Panc1 (cell line): ENCODE measurements around the gene MAFG.

Experiments
- POLR2AphosphoS5 ChIP-seq: IDR thresholded peaks from 2 replicates; pipeline ENCODE4 v1.6.1; 2012; ENCODE audit warnings: mild to moderate bottlenecking, low read depth, low read length, moderate library complexity
- TF ChIP-seq, protein P1 (sequence below): fragments of 450-650 bp; IDR thresholded peaks from 2 replicates; pipeline ENCODE4 v1.5.1; 2017; ENCODE audit warnings: mild to moderate bottlenecking

GRCh38 chr17:81967533-81968395 lies 40.2 kb upstream of the MAFG start:
- TF ChIP-seq POLR2AphosphoS5 = no peak
- TF ChIP-seq, protein P1, sequence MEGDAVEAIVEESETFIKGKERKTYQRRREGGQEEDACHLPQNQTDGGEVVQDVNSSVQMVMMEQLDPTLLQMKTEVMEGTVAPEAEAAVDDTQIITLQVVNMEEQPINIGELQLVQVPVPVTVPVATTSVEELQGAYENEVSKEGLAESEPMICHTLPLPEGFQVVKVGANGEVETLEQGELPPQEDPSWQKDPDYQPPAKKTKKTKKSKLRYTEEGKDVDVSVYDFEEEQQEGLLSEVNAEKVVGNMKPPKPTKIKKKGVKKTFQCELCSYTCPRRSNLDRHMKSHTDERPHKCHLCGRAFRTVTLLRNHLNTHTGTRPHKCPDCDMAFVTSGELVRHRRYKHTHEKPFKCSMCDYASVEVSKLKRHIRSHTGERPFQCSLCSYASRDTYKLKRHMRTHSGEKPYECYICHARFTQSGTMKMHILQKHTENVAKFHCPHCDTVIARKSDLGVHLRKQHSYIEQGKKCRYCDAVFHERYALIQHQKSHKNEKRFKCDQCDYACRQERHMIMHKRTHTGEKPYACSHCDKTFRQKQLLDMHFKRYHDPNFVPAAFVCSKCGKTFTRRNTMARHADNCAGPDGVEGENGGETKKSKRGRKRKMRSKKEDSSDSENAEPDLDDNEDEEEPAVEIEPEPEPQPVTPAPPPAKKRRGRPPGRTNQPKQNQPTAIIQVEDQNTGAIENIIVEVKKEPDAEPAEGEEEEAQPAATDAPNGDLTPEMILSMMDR = no peak
